ENCODE results near the gene ITFG2.

DNA sequence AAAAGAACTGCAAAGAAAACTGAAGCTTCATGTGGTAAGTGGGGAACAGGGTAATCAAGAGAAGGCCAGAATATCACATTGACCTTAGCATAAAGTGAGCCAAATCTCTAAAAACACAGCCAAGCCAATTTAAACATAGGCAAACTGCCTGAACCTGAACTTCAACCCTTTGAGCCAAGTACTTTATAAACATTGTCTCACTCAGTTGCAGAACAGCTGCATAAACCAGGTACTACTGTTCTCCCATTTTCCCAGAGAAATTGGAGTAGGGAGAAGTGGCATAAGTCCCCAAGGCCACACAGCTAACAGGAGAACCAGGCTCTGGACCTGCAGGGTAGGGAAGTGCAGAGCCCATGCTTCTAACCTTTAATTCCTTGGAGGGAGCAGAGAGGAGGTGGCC is 48.1 kb upstream of the ITFG2 start:
- TF ChIP-seq ZNF274 (IDR thresholded peaks at IDR 0.05; ENCODE audit: low read depth, low read length) (no peak), YY1 (IDR thresholded peaks at IDR 0.05; ENCODE audit: insufficient read depth, insufficient read length) (no peak)

All from NT2/D1 (cell line).